ENCODE measurements around the gene MESD. TPM values are rescaled to one million over a fixed set of nuclear protein-coding genes. Genes with fewer than 3 reads are reported as not detected.

Gene MESD
- total and polyA plus RNA-seq, 2 of the 4 experiments (the other 2 are of a cell fraction) = 10.0 to 14.0 TPM

DNA sequence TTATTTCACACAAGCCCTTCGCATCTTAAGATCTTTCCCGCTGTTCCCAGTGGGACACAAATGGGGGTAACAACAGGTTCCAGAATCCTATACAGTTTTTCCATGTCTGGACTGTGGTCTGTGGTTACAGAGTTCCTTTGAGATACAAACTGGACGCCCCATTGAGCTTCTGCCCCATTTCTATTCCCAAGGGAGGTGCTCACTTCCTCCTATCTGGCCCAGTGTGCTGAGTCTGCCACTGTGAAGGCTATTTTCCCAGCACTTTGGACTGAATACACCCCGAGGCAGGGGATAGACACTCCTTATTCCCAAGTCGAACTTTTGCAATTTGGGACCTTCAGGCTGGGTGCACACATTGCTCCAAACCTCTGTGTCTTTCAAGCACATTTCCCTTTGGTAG, 44.0 kb downstream of the MESD start:
- intact Hi-C loops (cut with micrococcal nuclease) (no loop called here), dilution Hi-C loops (cut with HindIII; ENCODE audit: low sequenced_read_pairs, unreplicated experiment) (no loop called here), in situ Hi-C loops (cut with MboI; ENCODE audit: low sequenced_read_pairs) (no loop called here)
- H3K18ac ChIP-seq (ENCODE audit: low read depth, low read length) = no peak overlapping the region
- no peaks in the 10 kb centered on the region for H3K27me3 ChIP-seq (ENCODE audit: control insufficient read depth, insufficient read depth, low read length)
- H3K56ac ChIP-seq (ENCODE audit: extremely low read depth, insufficient read depth, low read length) = no peak overlapping the region
- 100% methylated on average over 1 of the region's 5 CpGs; no CpG with 5 or more reads in 1 of the 2 experiments for WGBS, 2 experiments (ENCODE audit: extremely low coverage in 2 of 2, insufficient read length in 1 of 2)
- H4K91ac ChIP-seq (ENCODE audit: insufficient read depth, low read depth, low read length) = no peak overlapping the region
- H4K20me1 ChIP-seq (ENCODE audit: insufficient read depth, low read length) = peaks cover 47% of the 10 kb centered on the region
- TF ChIP-seq RCOR1 (IDR thresholded peaks at IDR 0.05; ENCODE audit: insufficient replicate concordance, low read length) = no peak
- no peak for TF ChIP-seq RFX5 (IDR thresholded peaks at IDR 0.05; ENCODE audit: low read depth, low read length)
- TF ChIP-seq FOS (IDR thresholded peaks at IDR 0.05; ENCODE audit: low read depth, low read length) = no peak
- TF ChIP-seq, protein P1, sequence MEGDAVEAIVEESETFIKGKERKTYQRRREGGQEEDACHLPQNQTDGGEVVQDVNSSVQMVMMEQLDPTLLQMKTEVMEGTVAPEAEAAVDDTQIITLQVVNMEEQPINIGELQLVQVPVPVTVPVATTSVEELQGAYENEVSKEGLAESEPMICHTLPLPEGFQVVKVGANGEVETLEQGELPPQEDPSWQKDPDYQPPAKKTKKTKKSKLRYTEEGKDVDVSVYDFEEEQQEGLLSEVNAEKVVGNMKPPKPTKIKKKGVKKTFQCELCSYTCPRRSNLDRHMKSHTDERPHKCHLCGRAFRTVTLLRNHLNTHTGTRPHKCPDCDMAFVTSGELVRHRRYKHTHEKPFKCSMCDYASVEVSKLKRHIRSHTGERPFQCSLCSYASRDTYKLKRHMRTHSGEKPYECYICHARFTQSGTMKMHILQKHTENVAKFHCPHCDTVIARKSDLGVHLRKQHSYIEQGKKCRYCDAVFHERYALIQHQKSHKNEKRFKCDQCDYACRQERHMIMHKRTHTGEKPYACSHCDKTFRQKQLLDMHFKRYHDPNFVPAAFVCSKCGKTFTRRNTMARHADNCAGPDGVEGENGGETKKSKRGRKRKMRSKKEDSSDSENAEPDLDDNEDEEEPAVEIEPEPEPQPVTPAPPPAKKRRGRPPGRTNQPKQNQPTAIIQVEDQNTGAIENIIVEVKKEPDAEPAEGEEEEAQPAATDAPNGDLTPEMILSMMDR (conservative IDR thresholded peaks at IDR 0.05; ENCODE audit: low read depth, low read length) = no peak
- no peak overlapping the region for H4K8ac ChIP-seq (ENCODE audit: low read depth in 2 of 2, low read length in 2 of 2)
- BruUV-seq (replicated peaks) = no TSS peak
- DNase-seq = no peak
- H3K23ac ChIP-seq (ENCODE audit: low read depth, low read length) = no peak overlapping the region
- no peak overlapping the region for H3K27ac ChIP-seq (ENCODE audit: insufficient read depth, low read length)
- H2BK5ac ChIP-seq (ENCODE audit: low read depth, low read length, poor library complexity, severe bottlenecking) = no peak overlapping the region
- H2AFZ ChIP-seq (replicated peaks; ENCODE audit: low read length, poor library complexity) = no peak overlapping the region
- H3K14ac ChIP-seq (replicated peaks; ENCODE audit: low read depth, low read length) = no peak overlapping the region
- H3K4me1 ChIP-seq (ENCODE audit: control insufficient read depth, insufficient read depth, low read length) = no peaks in the 10 kb centered on the region
- no peak overlapping the region for H2BK20ac ChIP-seq (ENCODE audit: low read depth, low read length)
- H2AK9ac ChIP-seq (replicated peaks; ENCODE audit: low read depth, low read length, poor library complexity) = no peak overlapping the region
- H3K9ac ChIP-seq (ENCODE audit: low read depth, low read length) = no peak overlapping the region
- H3K4ac ChIP-seq (ENCODE audit: low read depth, low read length) = no peak overlapping the region
- H3K4me2 ChIP-seq (ENCODE audit: low read depth, low read length) = no peak overlapping the region
- peaks cover 96% of the 10 kb centered on the region for H3K36me3 ChIP-seq (ENCODE audit: control insufficient read depth, insufficient read depth, low read length)
- no peaks in the 10 kb centered on the region for H3K9me3 ChIP-seq (ENCODE audit: control insufficient read depth, insufficient read depth, low read length)
- ChIA-PET CTCF (interaction anchor here (0.8 kb wide), 1 partner anchor 24 kb away, joined by 3 read pairs; no protein-coding TSS in a partner anchor), POLR2A (ENCODE audit: unreplicated experiment) (no interaction called here)
- H3K4me3 ChIP-seq (ENCODE audit: insufficient read depth, low read depth, low read length) = no peak overlapping the region
- peaks cover 8% of the 10 kb centered on the region; the same call in 1 of the 2 replicates for H3K9me1 ChIP-seq (ENCODE audit: insufficient read depth, low read length)
- no peak overlapping the region for H2BK120ac ChIP-seq (ENCODE audit: low read depth, low read length)
- H3K79me1 ChIP-seq (ENCODE audit: low read depth in 1 of 2, low read length in 2 of 2) = no peaks in the 10 kb centered on the region
- ATAC-seq (ENCODE audit: low read depth) = no peak
- H2BK15ac ChIP-seq (ENCODE audit: low read depth, low read length) = no peak overlapping the region
- no peak overlapping the region for H4K5ac ChIP-seq (ENCODE audit: low read depth, low read length)
- H2AK5ac ChIP-seq (ENCODE audit: low read depth, low read length) = no peak overlapping the region

Data from IMR-90 (cell line).